IMR-90 (cell line): Measurements from ENCODE around the gene VAMP4. TPM values are rescaled to one million over a fixed set of nuclear protein-coding genes. Genes with fewer than 3 reads are reported as not detected.

Source experiments
- ATAC-seq: fragments of 200-7000 bp; cut with Tn5 transposase; 2 replicates; pipeline ENCODE4 v1.9.1; 2020; ENCODE audit warnings: low read depth, mild to moderate bottlenecking, moderate library complexity
- BruUV-seq: library from RNA; stranded (reverse); fragments of 400-500 nt; replicated peaks from 2 replicates; lab custom pipeline; 2021; lab: Mats Ljungman, UMichigan
- CTCF ChIA-PET: fragments of 300-600 bp; formaldehyde crosslinking; extraction: SDS; loops from one replicate; lab custom pipeline; 2021; ENCODE audit warnings: antibody characterized with exemption; lab: Yijun Ruan, JAX
- POLR2A ChIA-PET: fragments of 300-600 bp; sonication (Branson Sonifier 250); formaldehyde crosslinking; loops from one replicate; lab custom pipeline; 2022; ENCODE audit warnings: antibody characterized with exemption; ENCODE audit not compliant: unreplicated experiment; lab: Charles Lee
- DNase-seq: peaks from one replicate; pipeline ENCODE4 v3.0.0; 2013
- H2AFZ ChIP-seq: replicated peaks from 2 replicates; pipeline ENCODE3; 2013; ENCODE audit warnings: low read length, mild to moderate bottlenecking; ENCODE audit not compliant: poor library complexity
- H2AK5ac ChIP-seq: 2 replicates; pipeline ENCODE4 v1.6.1; 2013; ENCODE audit warnings: low read depth, low read length, inconsistent platforms
- H2AK9ac ChIP-seq: replicated peaks from 2 replicates; pipeline ENCODE3; 2013; ENCODE audit warnings: mild to moderate bottlenecking, low read depth, low read length, moderate library complexity; ENCODE audit not compliant: poor library complexity
- H2BK120ac ChIP-seq: 2 replicates; pipeline ENCODE4 v1.6.1; 2013; ENCODE audit warnings: low read depth, low read length, inconsistent platforms
- H2BK15ac ChIP-seq: 3 replicates; pipeline ENCODE4 v1.6.1; 2013; ENCODE audit warnings: low read depth, low read length, inconsistent platforms
- H2BK20ac ChIP-seq: 2 replicates; pipeline ENCODE4 v1.6.1; 2013; ENCODE audit warnings: low read depth, mild to moderate bottlenecking, inconsistent platforms, low read length, moderate library complexity
- H2BK5ac ChIP-seq: 2 replicates; pipeline ENCODE4 v1.6.1; 2013; ENCODE audit warnings: mild to moderate bottlenecking, low read depth, low read length, inconsistent platforms; ENCODE audit not compliant: poor library complexity, severe bottlenecking
- H3K14ac ChIP-seq: replicated peaks from 2 replicates; pipeline ENCODE4 v1.6.1; 2013; ENCODE audit warnings: low read depth, low read length, inconsistent platforms
- H3K18ac ChIP-seq: 2 replicates; pipeline ENCODE4 v1.6.1; 2013; ENCODE audit warnings: low read depth, low read length, control low read depth
- H3K23ac ChIP-seq: 2 replicates; pipeline ENCODE4 v1.6.1; 2013; ENCODE audit warnings: low read depth, low read length, inconsistent platforms
- H3K27ac ChIP-seq: 2 replicates; pipeline ENCODE4 v1.5.1; 2013; ENCODE audit warnings: mild to moderate bottlenecking, control low read depth, low read length; ENCODE audit not compliant: insufficient read depth
- H3K27me3 ChIP-seq: 2 replicates; pipeline ENCODE4 v1.6.1; 2013; ENCODE audit warnings: low read length; ENCODE audit not compliant: control insufficient read depth, insufficient read depth
- H3K36me3 ChIP-seq: 2 replicates; pipeline ENCODE4 v1.6.1; 2013; ENCODE audit warnings: low read length, mixed read lengths; ENCODE audit not compliant: control insufficient read depth, insufficient read depth
- H3K4ac ChIP-seq: 2 replicates; pipeline ENCODE4 v1.6.1; 2013; ENCODE audit warnings: low read depth, low read length, inconsistent platforms
- H3K4me1 ChIP-seq: 2 replicates; pipeline ENCODE4 v1.6.1; 2013; ENCODE audit warnings: low read length, mixed read lengths; ENCODE audit not compliant: control insufficient read depth, insufficient read depth
- H3K4me2 ChIP-seq: 2 replicates; pipeline ENCODE4 v1.6.1; 2013; ENCODE audit warnings: low read depth, mild to moderate bottlenecking, control low read depth, low read length, moderate library complexity
- H3K4me3 ChIP-seq: 2 replicates; pipeline ENCODE4 v1.5.1; 2013; ENCODE audit warnings: low read depth, mild to moderate bottlenecking, control low read depth, low read length, moderate library complexity; ENCODE audit not compliant: insufficient read depth
- H3K56ac ChIP-seq: 2 replicates; pipeline ENCODE4 v1.6.1; 2013; ENCODE audit warnings: low read length, inconsistent platforms; ENCODE audit not compliant: insufficient read depth; ENCODE audit errors: extremely low read depth
- H3K79me1 ChIP-seq, 2 experiments: 2 replicates each; pipeline ENCODE4 v1.6.1; 2013; ENCODE audit warnings: low read length in 2 of 2, inconsistent platforms in 1 of 2, low read depth in 1 of 2
- H3K9ac ChIP-seq: 2 replicates; pipeline ENCODE4 v1.6.1; 2013; ENCODE audit warnings: low read depth, low read length, control low read depth
- H3K9me1 ChIP-seq: 2 replicates; pipeline ENCODE4 v1.6.1; 2013; ENCODE audit warnings: low read length, inconsistent platforms; ENCODE audit not compliant: insufficient read depth
- H3K9me3 ChIP-seq: 2 replicates; pipeline ENCODE4 v1.6.1; 2013; ENCODE audit warnings: low read length; ENCODE audit not compliant: control insufficient read depth, insufficient read depth
- H4K20me1 ChIP-seq: 2 replicates; pipeline ENCODE4 v1.6.1; 2013; ENCODE audit warnings: low read length, inconsistent platforms; ENCODE audit not compliant: insufficient read depth
- H4K5ac ChIP-seq: 2 replicates; pipeline ENCODE4 v1.6.1; 2013; ENCODE audit warnings: mild to moderate bottlenecking, low read depth, low read length, control low read depth
- H4K8ac ChIP-seq, 2 experiments: 2 replicates each; pipeline ENCODE4 v1.6.1; 2013; ENCODE audit warnings: low read depth in 2 of 2, low read length in 2 of 2, control low read depth in 1 of 2, inconsistent platforms in 1 of 2
- H4K91ac ChIP-seq: 2 replicates; pipeline ENCODE4 v1.6.1; 2013; ENCODE audit warnings: low read depth, low read length, inconsistent platforms; ENCODE audit not compliant: insufficient read depth
- BHLHE40 ChIP-seq: fragments of 150-350 bp; IDR thresholded peaks from 2 replicates; pipeline ENCODE4 v1.6.1; 2016; ENCODE audit warnings: mild to moderate bottlenecking, low read depth, low read length
- FOS ChIP-seq: fragments of 150-350 bp; IDR thresholded peaks from 2 replicates; pipeline ENCODE4 v1.6.1; 2016; ENCODE audit warnings: low read depth, low read length
- MXI1 ChIP-seq: IDR thresholded peaks from 2 replicates; pipeline ENCODE4 v1.6.1; 2012; ENCODE audit warnings: low read depth, mild to moderate bottlenecking, low read length, moderate library complexity, borderline replicate concordance
- POLR2A ChIP-seq: IDR thresholded peaks from 2 replicates; pipeline ENCODE4 v1.6.1; 2012; ENCODE audit warnings: mild to moderate bottlenecking, low read depth, low read length
- USF2 ChIP-seq: fragments of 150-350 bp; IDR thresholded peaks from 2 replicates; pipeline ENCODE4 v1.6.1; 2017; ENCODE audit warnings: mild to moderate bottlenecking, antibody characterized with exemption, low read length, low read depth
- WGBS, 2 experiments: methylation state at CpG; one replicate each; pipeline versions ENCODE4 v1.1.5 to v1.1.7; 2013; ENCODE audit warnings: missing lambda C conversion rate in 2 of 2; ENCODE audit not compliant: insufficient read length in 1 of 2; ENCODE audit errors: extremely low coverage in 2 of 2; 5-methylcytosine and 5-hydroxymethylcytosine counted together
- dilution Hi-C: fragments of 300-500 bp; cut with HindIII; formaldehyde crosslinking; loops from one replicate; pipeline ENCODE4 v1.14.3; 2018; ENCODE audit warnings: low sequenced_read_pairs; ENCODE audit not compliant: unreplicated experiment
- in situ Hi-C: fragments of 300-500 bp; cut with MboI; formaldehyde crosslinking; loops from 3 replicates; pipeline ENCODE4 v1.14.3; 2019; ENCODE audit warnings: low sequenced_read_pairs, inconsistent platforms, mixed read lengths
- intact Hi-C: fragments of 100-400 bp; cut with micrococcal nuclease; formaldehyde crosslinking; loops from 2 replicates; pipeline ENCODE4 v1.10.0; 2022
- polyA plus RNA-seq, 3 experiments: library from polyadenylated mRNA; depleted of rRNA; stranded (reverse); fragments of >200 nt; gene quantifications; 2 replicates each; pipeline ENCODE4 v1.2.3, GENCODE V29; 2012; ENCODE audit warnings: low replicate concordance in 1 of 3
- total RNA-seq: library from RNA; depleted of rRNA; stranded (reverse); fragments of >200 nt; gene quantifications from 2 replicates; pipeline ENCODE4 v1.2.3, GENCODE V29; 2012

VAMP4 gene
- total and polyA plus RNA-seq, 2 of the 4 experiments (the other 2 are of a cell fraction): 3.4 to 5.4 TPM

DNA sequence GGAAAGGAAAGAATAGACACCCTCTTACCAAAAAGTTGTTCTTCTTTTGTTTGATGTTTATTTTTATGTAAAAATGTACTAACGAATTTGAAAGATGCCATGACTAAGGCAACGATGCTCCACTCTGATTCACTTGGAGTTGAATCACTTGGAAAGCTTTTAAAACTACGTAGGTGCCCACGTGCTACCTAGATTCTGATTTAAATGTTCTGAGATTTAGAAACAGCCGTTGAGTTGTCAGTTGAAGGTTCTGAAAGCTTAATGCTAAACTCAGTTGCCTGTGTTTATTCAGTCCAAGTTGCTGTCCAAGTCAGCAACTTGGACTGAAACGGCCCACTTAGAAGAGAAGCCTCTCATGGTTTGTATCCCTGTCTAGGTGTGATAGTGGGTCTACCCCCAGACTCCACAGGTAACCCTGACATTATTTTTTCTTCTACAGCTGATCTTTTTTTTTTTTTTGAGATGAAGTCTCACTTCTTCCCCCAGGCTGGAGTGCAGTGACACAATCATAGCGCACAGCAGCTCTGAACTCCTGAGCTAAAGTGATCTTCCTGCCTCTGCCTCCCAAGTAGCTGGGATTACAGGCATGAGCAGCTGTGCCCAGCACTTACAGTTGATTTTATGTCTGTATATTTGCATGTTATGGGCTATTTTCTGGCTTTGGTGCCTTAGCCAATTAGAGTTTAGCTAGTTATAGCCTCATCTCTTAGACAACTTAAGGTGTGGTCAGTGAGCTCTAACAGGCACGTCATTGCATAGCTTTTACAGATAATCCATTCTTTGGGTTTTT is 1.4 kb upstream of the VAMP4 start:
- dilution Hi-C loops: no loop called here
- Histone ChIP-seq H4K5ac (peak overlapping the region; percentile 83), H2BK5ac (peak overlapping the region; percentile 98), H3K9me3 (no peaks in the 10 kb centered on the region), H3K4ac (peak overlapping the region; percentile 81), H2BK120ac (peak overlapping the region; percentile 68), H2BK15ac (peak overlapping the region; percentile 52; the same call in 1 of the 3 replicates), H4K20me1 (no peaks in the 10 kb centered on the region; the same call in 1 of the 2 replicates), H3K4me2 (peak overlapping the region; percentile 61), H3K79me1 (peaks cover 10 to 22% of the 10 kb centered on the region in 2 experiments), H3K56ac (peak overlapping the region; percentile 99; the same call in 1 of the 2 replicates), H2AK5ac (no peak overlapping the region), H3K27ac (peak overlapping the region; percentile 38), H2AFZ (peak overlapping the region; percentile 54), H3K18ac (peak overlapping the region; percentile 59; the same call in 1 of the 2 replicates), H3K9ac (peak overlapping the region; percentile 7; the same call in 1 of the 2 replicates), H3K14ac (peak overlapping the region; percentile 67), H3K9me1 (peaks cover 3% of the 10 kb centered on the region; the same call in 1 of the 2 replicates), H3K4me3 (peak overlapping the region; percentile 92), H3K27me3 (no peaks in the 10 kb centered on the region), H2AK9ac (peak overlapping the region; percentile 18), H2BK20ac (peak overlapping the region; percentile 63), H3K4me1 (peaks cover 8% of the 10 kb centered on the region; the same call in 1 of the 2 replicates), H3K23ac (peak overlapping the region; percentile 60), H3K36me3 (no peaks in the 10 kb centered on the region), H4K8ac (peak overlapping the region; percentile 27 to 77; a peak in 3 of 4 replicates), H4K91ac (peak overlapping the region; percentile 42)
- DNase-seq (peak; percentile 89), ATAC-seq (peak; percentile 6)
- no CpG with 5 or more reads among the region's 8 CpGs for WGBS, 2 experiments
- intact Hi-C loops: loop anchor here (5.0 kb wide), 1 partner anchor 239 kb away; no protein-coding TSS in a partner anchor
- POLR2A ChIA-PET: interaction anchor here (0.6 to 2.1 kb wide), 6 partner anchors 11 to 689 kb away, joined by 4 to 16 read pairs (median 9); partner anchors contain the start of gene METTL13
- BruUV-seq: TSS peak; percentile 80
- CTCF ChIA-PET: interaction anchor here (1.3 to 1.6 kb wide), 3 partner anchors 17 to 97 kb away, joined by 3 to 6 read pairs (median 3); no protein-coding TSS in a partner anchor
- in situ Hi-C loops: no loop called here
- peak; percentile 85 for TF ChIP-seq USF2
- TF ChIP-seq BHLHE40: no peak
- TF ChIP-seq FOS: peak; percentile 66
- peak; percentile 21; the same call in 1 of the 2 replicates for TF ChIP-seq MXI1
- TF ChIP-seq POLR2A: peak; percentile 28; the same call in 1 of the 2 replicates
